IPS DF 6.9 (cell line): ENCODE measurements around the gene GP5.

ENCODE experiments used
- DNase-seq: peaks from one replicate; pipeline ENCODE4 v3.0.0-alpha.2; 2013; ENCODE audit warnings: low read depth, low spot score
- H3K27ac ChIP-seq: one replicate; pipeline ENCODE4 v1.5.1; 2013; ENCODE audit warnings: low read length, control low read depth
- H3K27me3 ChIP-seq: 2 replicates; pipeline ENCODE4 v1.6.1; 2013; ENCODE audit warnings: mild to moderate bottlenecking, low read length; ENCODE audit not compliant: control insufficient read depth, insufficient read depth
- H3K36me3 ChIP-seq: 2 replicates; pipeline ENCODE4 v1.6.1; 2013; ENCODE audit warnings: low read length; ENCODE audit not compliant: control insufficient read depth, insufficient read depth
- H3K4me1 ChIP-seq: 2 replicates; pipeline ENCODE4 v1.6.1; 2013; ENCODE audit warnings: low read length; ENCODE audit not compliant: control insufficient read depth, insufficient read depth
- H3K4me3 ChIP-seq: 2 replicates; pipeline ENCODE4 v1.5.1; 2013; ENCODE audit warnings: mild to moderate bottlenecking, low read length
- H3K9me3 ChIP-seq: 2 replicates; pipeline ENCODE4 v1.6.1; 2013; ENCODE audit warnings: low read length, inconsistent platforms; ENCODE audit not compliant: control insufficient read depth, insufficient read depth
- WGBS: extraction: QIAGEN DNeasy Blood & Tissue Kit; methylation state at CpG from one replicate; pipeline ENCODE4 v1.1.7; 2013; ENCODE audit warnings: mixed read lengths, missing lambda C conversion rate; ENCODE audit not compliant: insufficient read length, insufficient coverage; 5-methylcytosine and 5-hydroxymethylcytosine counted together

The GP5 gene

GRCh38 chr3:194386648-194387047, 12.4 kb downstream of the GP5 start:
- Histone ChIP-seq H3K36me3 (no peaks in the 10 kb centered on the region), H3K4me3 (no peak overlapping the region), H3K27me3 (no peaks in the 10 kb centered on the region; the same call in 1 of the 2 replicates), H3K27ac (no peak overlapping the region), H3K4me1 (peaks cover 5% of the 10 kb centered on the region), H3K9me3 (no peaks in the 10 kb centered on the region)
- no peak for DNase-seq
- WGBS = no CpG with 5 or more reads among the region's 7 CpGs

GRCh38 chr3:194386066-194386465, 13.0 kb downstream of the GP5 start:
- Histone ChIP-seq H3K27ac (no peak overlapping the region), H3K4me1 (peaks cover 5% of the 10 kb centered on the region), H3K9me3 (no peaks in the 10 kb centered on the region), H3K27me3 (no peaks in the 10 kb centered on the region; the same call in 1 of the 2 replicates), H3K4me3 (no peak overlapping the region), H3K36me3 (no peaks in the 10 kb centered on the region)
- no peak for DNase-seq
- no CpG with 5 or more reads among the region's 15 CpGs for WGBS

- H3K36me3 ChIP-seq = no peaks in the 10 kb centered on the region
- H3K4me1 ChIP-seq = peaks cover 7% of the 10 kb centered on the region
- no CpG with 5 or more reads among the region's 12 CpGs for WGBS
- no peaks in the 10 kb centered on the region; the same call in 1 of the 2 replicates for H3K27me3 ChIP-seq
- H3K9me3 ChIP-seq = no peaks in the 10 kb centered on the region
- H3K4me3 ChIP-seq = no peak overlapping the region
- no peak for DNase-seq
- no peak overlapping the region for H3K27ac ChIP-seq
Measured at GRCh38 chr3:194384569-194385001, 14.5 kb downstream of the GP5 start.

GRCh38 chr3:194384156-194384555, 14.9 kb downstream of the GP5 start:
- no peaks in the 10 kb centered on the region for H3K36me3 ChIP-seq
- no peaks in the 10 kb centered on the region for H3K9me3 ChIP-seq
- H3K4me1 ChIP-seq = peaks cover 7% of the 10 kb centered on the region
- no CpG with 5 or more reads among the region's 6 CpGs for WGBS
- H3K4me3 ChIP-seq = no peak overlapping the region
- no peaks in the 10 kb centered on the region for H3K27me3 ChIP-seq
- DNase-seq = no peak
- H3K27ac ChIP-seq = no peak overlapping the region

- H3K9me3 ChIP-seq = no peaks in the 10 kb centered on the region
- no peak for DNase-seq
- H3K27me3 ChIP-seq = no peaks in the 10 kb centered on the region
- peaks cover 7% of the 10 kb centered on the region for H3K4me1 ChIP-seq
- H3K27ac ChIP-seq = no peak overlapping the region
- H3K4me3 ChIP-seq = no peak overlapping the region
- WGBS = no CpG with 5 or more reads among the region's 14 CpGs
- H3K36me3 ChIP-seq = no peaks in the 10 kb centered on the region
Measured at GRCh38 chr3:194383276-194383940, 15.7 kb downstream of the GP5 start.

GRCh38 chr3:194382892-194383223, 16.2 kb downstream of the GP5 start:
- no peaks in the 10 kb centered on the region for H3K36me3 ChIP-seq
- H3K4me3 ChIP-seq = no peak overlapping the region
- no peaks in the 10 kb centered on the region for H3K27me3 ChIP-seq
- no peak for DNase-seq
- H3K9me3 ChIP-seq = no peaks in the 10 kb centered on the region
- peaks cover 7% of the 10 kb centered on the region for H3K4me1 ChIP-seq
- no peak overlapping the region for H3K27ac ChIP-seq
- WGBS = no CpG with 5 or more reads among the region's 9 CpGs

GRCh38 chr3:194382196-194382891, 16.7 kb downstream of the GP5 start:
- Histone ChIP-seq H3K4me1 (peaks cover 7% of the 10 kb centered on the region), H3K9me3 (no peaks in the 10 kb centered on the region), H3K27me3 (no peaks in the 10 kb centered on the region), H3K36me3 (no peaks in the 10 kb centered on the region), H3K4me3 (no peak overlapping the region), H3K27ac (no peak overlapping the region)
- no peak for DNase-seq
- no CpG with 5 or more reads among the region's 20 CpGs for WGBS

GRCh38 chr3:194381460-194381875, 17.6 kb downstream of the GP5 start:
- no peaks in the 10 kb centered on the region for H3K36me3 ChIP-seq

GRCh38 chr3:194380326-194380725, 18.7 kb downstream of the GP5 start:
- Histone ChIP-seq H3K27ac (no peak overlapping the region), H3K4me1 (peaks cover 7% of the 10 kb centered on the region), H3K9me3 (no peaks in the 10 kb centered on the region), H3K27me3 (no peaks in the 10 kb centered on the region), H3K36me3 (no peaks in the 10 kb centered on the region), H3K4me3 (no peak overlapping the region)
- no CpG with 5 or more reads among the region's 7 CpGs for whole genome bisulfite sequencing
- DNase-seq = no peak

More at GRCh38 chr3:194381460-194381875, 17.6 kb downstream of the GP5 start:
- no CpG with 5 or more reads among the region's 17 CpGs for WGBS
- DNase-seq = no peak
- H3K9me3 ChIP-seq = no peaks in the 10 kb centered on the region
- no peak overlapping the region for H3K4me3 ChIP-seq
- no peaks in the 10 kb centered on the region for H3K27me3 ChIP-seq
- H3K4me1 ChIP-seq = peaks cover 7% of the 10 kb centered on the region
- H3K27ac ChIP-seq = no peak overlapping the region

GRCh38 chr3:194379651-194380050, 19.4 kb downstream of the GP5 start:
- Histone ChIP-seq H3K4me1 (peaks cover 7% of the 10 kb centered on the region), H3K27ac (no peak overlapping the region), H3K4me3 (no peak overlapping the region), H3K9me3 (no peaks in the 10 kb centered on the region), H3K27me3 (no peaks in the 10 kb centered on the region), H3K36me3 (no peaks in the 10 kb centered on the region)
- no CpG with 5 or more reads among the region's 9 CpGs for WGBS
- no peak for DNase-seq

- no CpG with 5 or more reads among the region's 6 CpGs for WGBS
- no peaks in the 10 kb centered on the region for H3K27me3 ChIP-seq
Measured at GRCh38 chr3:194379231-194379630, 19.8 kb downstream of the GP5 start.

More at GRCh38 chr3:194379231-194379630, 19.8 kb downstream of the GP5 start:
- H3K9me3 ChIP-seq = no peaks in the 10 kb centered on the region
- H3K36me3 ChIP-seq = no peaks in the 10 kb centered on the region
- no peak overlapping the region for H3K4me3 ChIP-seq
- no peak for DNase-seq
- no peak overlapping the region for H3K27ac ChIP-seq
- H3K4me1 ChIP-seq = peaks cover 7% of the 10 kb centered on the region
